ENCODE results near the gene TNC. TPM values are rescaled to one million over a fixed set of nuclear protein-coding genes. Genes with fewer than 3 reads are reported as not detected.

Gene TNC
- total RNA-seq, 1 experiment from 2014 or later, result 5.7 TPM

DNA sequence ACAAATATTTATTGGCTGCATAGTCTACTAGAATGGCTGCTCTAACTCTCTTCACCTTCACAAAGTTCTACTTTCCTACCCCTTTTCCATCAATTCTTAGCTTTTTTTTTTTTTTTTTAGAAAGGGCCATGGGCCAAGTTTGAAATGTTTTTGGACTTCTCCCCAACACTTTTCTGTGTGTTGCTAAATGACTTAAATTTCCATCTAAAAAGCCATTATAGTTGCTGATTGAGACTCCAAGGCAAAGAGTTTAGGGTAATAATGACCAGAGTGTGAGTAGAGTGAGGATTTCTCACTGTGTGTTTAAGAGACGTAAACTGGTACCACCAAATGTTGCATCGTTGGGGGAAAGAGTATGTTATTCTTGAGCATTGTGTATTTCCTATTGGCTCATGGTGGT lies 24.4 kb downstream of the TNC start:
- intact Hi-C loops (cut with micrococcal nuclease; ENCODE audit: unreplicated experiment) (no loop called here), in situ Hi-C loops (cut with HindIII; ENCODE audit: low pct_unique_long_range_greater_than_20kb, low sequenced_read_pairs) (no loop called here)
- Histone ChIP-seq H3K4me1 (ENCODE audit: control insufficient read depth, insufficient read depth, low read length) (no peaks in the 10 kb centered on the region), H3K27ac (ENCODE audit: low read length) (no peak overlapping the region), H3K4me3 (ENCODE audit: low read depth in 2 of 2, low read length in 2 of 2) (no peak overlapping the region), H3K9me3 (ENCODE audit: control insufficient read depth, insufficient read depth, low read depth, low read length) (no peaks in the 10 kb centered on the region), H3K27me3 (ENCODE audit: control insufficient read depth, insufficient read depth, low read length) (no peaks in the 10 kb centered on the region), H3K36me3 (ENCODE audit: control insufficient read depth, insufficient read depth, low read length) (no peaks in the 10 kb centered on the region)
- ChIA-PET CTCF (no interaction called here), POLR2A (no interaction called here)
- TF ChIP-seq POLR2AphosphoS5 (IDR thresholded peaks at IDR 0.05; ENCODE audit: low read depth, low read length) (no peak), TCF7L2 (IDR thresholded peaks at IDR 0.05; ENCODE audit: low read depth, low read length) (no peak), SIN3A (IDR thresholded peaks at IDR 0.05; ENCODE audit: borderline replicate concordance, insufficient read depth, low read depth, low read length) (no peak)
- TF ChIP-seq, protein P1, sequence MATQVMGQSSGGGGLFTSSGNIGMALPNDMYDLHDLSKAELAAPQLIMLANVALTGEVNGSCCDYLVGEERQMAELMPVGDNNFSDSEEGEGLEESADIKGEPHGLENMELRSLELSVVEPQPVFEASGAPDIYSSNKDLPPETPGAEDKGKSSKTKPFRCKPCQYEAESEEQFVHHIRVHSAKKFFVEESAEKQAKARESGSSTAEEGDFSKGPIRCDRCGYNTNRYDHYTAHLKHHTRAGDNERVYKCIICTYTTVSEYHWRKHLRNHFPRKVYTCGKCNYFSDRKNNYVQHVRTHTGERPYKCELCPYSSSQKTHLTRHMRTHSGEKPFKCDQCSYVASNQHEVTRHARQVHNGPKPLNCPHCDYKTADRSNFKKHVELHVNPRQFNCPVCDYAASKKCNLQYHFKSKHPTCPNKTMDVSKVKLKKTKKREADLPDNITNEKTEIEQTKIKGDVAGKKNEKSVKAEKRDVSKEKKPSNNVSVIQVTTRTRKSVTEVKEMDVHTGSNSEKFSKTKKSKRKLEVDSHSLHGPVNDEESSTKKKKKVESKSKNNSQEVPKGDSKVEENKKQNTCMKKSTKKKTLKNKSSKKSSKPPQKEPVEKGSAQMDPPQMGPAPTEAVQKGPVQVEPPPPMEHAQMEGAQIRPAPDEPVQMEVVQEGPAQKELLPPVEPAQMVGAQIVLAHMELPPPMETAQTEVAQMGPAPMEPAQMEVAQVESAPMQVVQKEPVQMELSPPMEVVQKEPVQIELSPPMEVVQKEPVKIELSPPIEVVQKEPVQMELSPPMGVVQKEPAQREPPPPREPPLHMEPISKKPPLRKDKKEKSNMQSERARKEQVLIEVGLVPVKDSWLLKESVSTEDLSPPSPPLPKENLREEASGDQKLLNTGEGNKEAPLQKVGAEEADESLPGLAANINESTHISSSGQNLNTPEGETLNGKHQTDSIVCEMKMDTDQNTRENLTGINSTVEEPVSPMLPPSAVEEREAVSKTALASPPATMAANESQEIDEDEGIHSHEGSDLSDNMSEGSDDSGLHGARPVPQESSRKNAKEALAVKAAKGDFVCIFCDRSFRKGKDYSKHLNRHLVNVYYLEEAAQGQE (IDR thresholded peaks at IDR 0.05; ENCODE audit: insufficient read depth in 1 of 2, low read depth in 2 of 2, low read length in 1 of 2), result no peak
- TF ChIP-seq, protein P2, sequence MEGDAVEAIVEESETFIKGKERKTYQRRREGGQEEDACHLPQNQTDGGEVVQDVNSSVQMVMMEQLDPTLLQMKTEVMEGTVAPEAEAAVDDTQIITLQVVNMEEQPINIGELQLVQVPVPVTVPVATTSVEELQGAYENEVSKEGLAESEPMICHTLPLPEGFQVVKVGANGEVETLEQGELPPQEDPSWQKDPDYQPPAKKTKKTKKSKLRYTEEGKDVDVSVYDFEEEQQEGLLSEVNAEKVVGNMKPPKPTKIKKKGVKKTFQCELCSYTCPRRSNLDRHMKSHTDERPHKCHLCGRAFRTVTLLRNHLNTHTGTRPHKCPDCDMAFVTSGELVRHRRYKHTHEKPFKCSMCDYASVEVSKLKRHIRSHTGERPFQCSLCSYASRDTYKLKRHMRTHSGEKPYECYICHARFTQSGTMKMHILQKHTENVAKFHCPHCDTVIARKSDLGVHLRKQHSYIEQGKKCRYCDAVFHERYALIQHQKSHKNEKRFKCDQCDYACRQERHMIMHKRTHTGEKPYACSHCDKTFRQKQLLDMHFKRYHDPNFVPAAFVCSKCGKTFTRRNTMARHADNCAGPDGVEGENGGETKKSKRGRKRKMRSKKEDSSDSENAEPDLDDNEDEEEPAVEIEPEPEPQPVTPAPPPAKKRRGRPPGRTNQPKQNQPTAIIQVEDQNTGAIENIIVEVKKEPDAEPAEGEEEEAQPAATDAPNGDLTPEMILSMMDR (IDR thresholded peaks at IDR 0.05), result no peak
- BruUV-seq (replicated peaks), result no TSS peak
- no peak for ATAC-seq
- no peak for DNase-seq (ENCODE audit: low read depth, low spot score)

DNA sequence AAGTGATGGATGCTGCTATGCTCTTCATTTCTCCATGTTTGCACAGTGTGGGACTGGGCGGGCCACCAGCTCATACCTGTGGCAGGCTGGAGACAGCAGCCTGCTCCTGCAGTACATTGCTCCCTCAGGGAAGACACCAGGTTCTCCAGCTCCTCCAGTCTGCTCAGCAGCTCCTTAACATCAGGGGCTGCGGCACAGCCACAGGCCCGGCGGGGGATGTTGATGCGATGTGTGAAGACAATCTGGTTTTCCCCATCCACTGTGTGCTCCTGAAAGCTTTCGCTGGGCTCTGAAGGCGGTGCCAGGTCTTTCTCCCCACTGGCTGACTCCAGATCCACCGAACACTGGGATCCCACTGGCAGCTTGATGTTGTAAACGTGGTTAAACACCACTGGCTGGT lies 27.5 kb downstream of the TNC start:
- H3K4me1 ChIP-seq (ENCODE audit: control insufficient read depth, insufficient read depth, low read length), result no peaks in the 10 kb centered on the region
- DNase-seq (ENCODE audit: low read depth, low spot score) (no peak), ATAC-seq (no peak)
- POLR2A ChIA-PET, result no interaction called here
- no peak overlapping the region for H3K4me3 ChIP-seq (ENCODE audit: low read depth in 2 of 2, low read length in 2 of 2)
- no peaks in the 10 kb centered on the region for H3K36me3 ChIP-seq (ENCODE audit: control insufficient read depth, insufficient read depth, low read length)
- H3K27ac ChIP-seq (ENCODE audit: low read length), result no peak overlapping the region
- in situ Hi-C loops (cut with HindIII; ENCODE audit: low pct_unique_long_range_greater_than_20kb, low sequenced_read_pairs), result no loop called here
- H3K27me3 ChIP-seq (ENCODE audit: control insufficient read depth, insufficient read depth, low read length), result no peaks in the 10 kb centered on the region
- no TSS peak for BruUV-seq (replicated peaks)
- CTCF ChIA-PET, result no interaction called here
- TF ChIP-seq, protein P2 (IDR thresholded peaks at IDR 0.05), result no peak
- no peaks in the 10 kb centered on the region for H3K9me3 ChIP-seq (ENCODE audit: control insufficient read depth, insufficient read depth, low read depth, low read length)
- intact Hi-C loops (cut with micrococcal nuclease; ENCODE audit: unreplicated experiment), result no loop called here

DNA sequence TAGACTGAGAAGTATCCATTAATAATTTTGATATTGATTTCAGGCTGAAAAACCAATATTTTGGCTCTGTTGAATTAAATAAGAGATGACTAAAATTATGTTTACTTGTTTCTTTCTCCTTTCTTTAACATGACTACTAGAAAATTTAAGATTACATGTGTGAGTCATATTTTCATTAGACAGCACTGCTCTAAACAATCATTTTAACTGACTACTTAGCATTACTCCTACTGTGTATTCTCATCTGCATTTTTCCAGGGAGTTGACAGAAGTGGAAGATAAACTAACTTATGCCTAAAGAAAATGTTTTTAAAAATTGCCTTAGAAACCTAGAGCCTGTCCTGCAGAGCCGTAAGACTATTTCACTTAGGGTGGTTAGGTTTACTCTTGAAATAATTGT lies 29.1 kb downstream of the TNC start:
- Histone ChIP-seq H3K4me1 (ENCODE audit: control insufficient read depth, insufficient read depth, low read length) (no peaks in the 10 kb centered on the region), H3K9me3 (ENCODE audit: control insufficient read depth, insufficient read depth, low read depth, low read length) (no peaks in the 10 kb centered on the region), H3K4me3 (ENCODE audit: low read depth in 2 of 2, low read length in 2 of 2) (no peak overlapping the region), H3K36me3 (ENCODE audit: control insufficient read depth, insufficient read depth, low read length) (no peaks in the 10 kb centered on the region), H3K27ac (ENCODE audit: low read length) (no peak overlapping the region), H3K27me3 (ENCODE audit: control insufficient read depth, insufficient read depth, low read length) (no peaks in the 10 kb centered on the region)
- DNase-seq (ENCODE audit: low read depth, low spot score), result no peak
- ChIA-PET CTCF (no interaction called here), POLR2A (no interaction called here)
- TF ChIP-seq SIN3A (IDR thresholded peaks at IDR 0.05; ENCODE audit: borderline replicate concordance, insufficient read depth, low read depth, low read length) (no peak), POLR2AphosphoS5 (IDR thresholded peaks at IDR 0.05; ENCODE audit: low read depth, low read length) (no peak), TCF7L2 (IDR thresholded peaks at IDR 0.05; ENCODE audit: low read depth, low read length) (no peak)
- TF ChIP-seq, protein P1 (IDR thresholded peaks at IDR 0.05; ENCODE audit: insufficient read depth in 1 of 2, low read depth in 2 of 2, low read length in 1 of 2), result no peak
- TF ChIP-seq, protein P2 (IDR thresholded peaks at IDR 0.05), result no peak
- no peak for ATAC-seq
- in situ Hi-C loops (cut with HindIII; ENCODE audit: low pct_unique_long_range_greater_than_20kb, low sequenced_read_pairs) (no loop called here), intact Hi-C loops (cut with micrococcal nuclease; ENCODE audit: unreplicated experiment) (no loop called here)
- no TSS peak for BruUV-seq (replicated peaks)
